Loucy (cell line): ENCODE data around the gene SNUPN.

Experiments
- EZH2phosphoT487 ChIP-seq: fragments of 200-600 bp; IDR thresholded peaks from 2 replicates; pipeline ENCODE4 v1.6.1; 2018; ENCODE audit warnings: antibody characterized with exemption, mild to moderate bottlenecking, moderate library complexity, borderline replicate concordance
- TF ChIP-seq, protein P1 (sequence below): fragments of 200-600 bp; sonication (generic); conservative IDR thresholded peaks from 2 replicates; pipeline ENCODE4 v1.5.1; 2014; ENCODE audit warnings: mild to moderate bottlenecking, antibody characterized with exemption, low read length

GRCh38 chr15:75599401-75599800 lies 26.1 kb downstream of the SNUPN start:
- TF ChIP-seq, protein P1, sequence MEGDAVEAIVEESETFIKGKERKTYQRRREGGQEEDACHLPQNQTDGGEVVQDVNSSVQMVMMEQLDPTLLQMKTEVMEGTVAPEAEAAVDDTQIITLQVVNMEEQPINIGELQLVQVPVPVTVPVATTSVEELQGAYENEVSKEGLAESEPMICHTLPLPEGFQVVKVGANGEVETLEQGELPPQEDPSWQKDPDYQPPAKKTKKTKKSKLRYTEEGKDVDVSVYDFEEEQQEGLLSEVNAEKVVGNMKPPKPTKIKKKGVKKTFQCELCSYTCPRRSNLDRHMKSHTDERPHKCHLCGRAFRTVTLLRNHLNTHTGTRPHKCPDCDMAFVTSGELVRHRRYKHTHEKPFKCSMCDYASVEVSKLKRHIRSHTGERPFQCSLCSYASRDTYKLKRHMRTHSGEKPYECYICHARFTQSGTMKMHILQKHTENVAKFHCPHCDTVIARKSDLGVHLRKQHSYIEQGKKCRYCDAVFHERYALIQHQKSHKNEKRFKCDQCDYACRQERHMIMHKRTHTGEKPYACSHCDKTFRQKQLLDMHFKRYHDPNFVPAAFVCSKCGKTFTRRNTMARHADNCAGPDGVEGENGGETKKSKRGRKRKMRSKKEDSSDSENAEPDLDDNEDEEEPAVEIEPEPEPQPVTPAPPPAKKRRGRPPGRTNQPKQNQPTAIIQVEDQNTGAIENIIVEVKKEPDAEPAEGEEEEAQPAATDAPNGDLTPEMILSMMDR = no peak
- no peak for TF ChIP-seq EZH2phosphoT487
